ENCODE results near the gene NAA30.

DNA sequence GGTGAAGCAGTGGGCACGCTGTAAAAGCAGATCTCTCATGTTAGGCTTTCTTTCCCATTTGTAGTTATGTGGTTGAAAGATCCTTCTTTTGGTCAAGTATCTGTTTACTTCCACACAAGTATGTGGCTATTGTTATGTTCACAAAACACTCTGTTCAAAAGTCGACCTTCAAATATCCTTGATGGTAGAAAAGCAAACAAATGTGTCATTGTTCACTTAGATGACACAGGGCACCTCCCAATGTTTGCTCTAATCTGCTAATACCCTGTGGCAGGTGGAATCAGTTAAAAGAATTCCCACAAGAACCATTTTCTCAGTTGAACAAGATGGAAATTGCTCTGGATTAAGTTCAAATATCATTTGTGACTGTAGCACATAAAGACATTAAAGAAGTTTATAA lies 43.6 kb upstream of the NAA30 start:
- TF ChIP-seq, protein P1, sequence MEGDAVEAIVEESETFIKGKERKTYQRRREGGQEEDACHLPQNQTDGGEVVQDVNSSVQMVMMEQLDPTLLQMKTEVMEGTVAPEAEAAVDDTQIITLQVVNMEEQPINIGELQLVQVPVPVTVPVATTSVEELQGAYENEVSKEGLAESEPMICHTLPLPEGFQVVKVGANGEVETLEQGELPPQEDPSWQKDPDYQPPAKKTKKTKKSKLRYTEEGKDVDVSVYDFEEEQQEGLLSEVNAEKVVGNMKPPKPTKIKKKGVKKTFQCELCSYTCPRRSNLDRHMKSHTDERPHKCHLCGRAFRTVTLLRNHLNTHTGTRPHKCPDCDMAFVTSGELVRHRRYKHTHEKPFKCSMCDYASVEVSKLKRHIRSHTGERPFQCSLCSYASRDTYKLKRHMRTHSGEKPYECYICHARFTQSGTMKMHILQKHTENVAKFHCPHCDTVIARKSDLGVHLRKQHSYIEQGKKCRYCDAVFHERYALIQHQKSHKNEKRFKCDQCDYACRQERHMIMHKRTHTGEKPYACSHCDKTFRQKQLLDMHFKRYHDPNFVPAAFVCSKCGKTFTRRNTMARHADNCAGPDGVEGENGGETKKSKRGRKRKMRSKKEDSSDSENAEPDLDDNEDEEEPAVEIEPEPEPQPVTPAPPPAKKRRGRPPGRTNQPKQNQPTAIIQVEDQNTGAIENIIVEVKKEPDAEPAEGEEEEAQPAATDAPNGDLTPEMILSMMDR (IDR thresholded peaks at IDR 0.05), result no peak
- TF ChIP-seq POLR2A (IDR thresholded peaks at IDR 0.05), result no peak
